ENCODE data around the gene ASB6. TPM values are rescaled to one million over a fixed set of nuclear protein-coding genes. Genes with fewer than 3 reads are reported as not detected.
"Not testable (repeated sequence)": the region's sequence is repeated elsewhere in the genome, so short reads cannot be mapped to it uniquely, and the experiment has no call there.

Gene ASB6
- total RNA-seq, 1 donor from 2014 or later = 9.2 TPM

DNA sequence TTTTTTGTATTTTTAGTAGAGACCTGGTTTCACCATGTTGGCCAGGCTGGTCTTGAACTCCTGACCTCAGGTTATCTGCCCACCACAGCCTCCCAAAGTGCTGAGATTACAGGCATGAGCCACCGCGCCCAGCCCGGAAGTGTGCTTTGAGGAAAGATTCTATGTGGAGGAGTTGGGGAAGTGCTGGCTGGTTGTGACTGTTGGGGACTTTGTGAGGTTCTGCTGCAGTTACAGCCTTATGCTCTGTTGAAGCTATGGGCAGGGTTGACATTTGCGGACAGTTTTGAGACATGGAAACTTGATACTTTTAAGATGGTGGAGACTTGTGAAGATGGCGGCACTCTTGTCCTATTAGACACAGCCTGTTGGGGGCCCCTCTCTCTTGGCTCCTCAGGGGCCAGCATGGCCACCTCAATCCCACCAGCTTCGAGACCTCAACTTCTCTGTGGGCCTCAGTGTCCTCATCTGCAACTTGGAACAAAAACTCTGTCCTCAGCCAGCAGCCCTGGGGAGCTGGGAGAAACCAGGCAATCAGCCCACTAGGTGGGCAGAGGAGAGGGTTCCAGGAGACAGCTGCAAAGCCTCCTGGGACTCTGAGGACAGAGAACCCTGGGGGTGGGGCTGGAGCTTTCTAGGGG, 45.9 kb downstream of the ASB6 start:
- H3K79me2 ChIP-seq (ENCODE audit: low read depth) = no peaks in the 10 kb centered on the region
- Mint-ChIP-seq H3K27me3 (ENCODE audit: insufficient read depth, low read depth) (peaks cover 15% of the 10 kb centered on the region), H3K4me1 (peaks cover 74% of the 10 kb centered on the region), H3K4me3 (peak overlapping the region; percentile 80), H3K27ac (peak overlapping the region; percentile 91), H3K9me3 (no peaks in the 10 kb centered on the region), H3K36me3 (no peaks in the 10 kb centered on the region)
- peaks cover 32% of the 10 kb centered on the region for H3K4me1 ChIP-seq
- H2AFZ ChIP-seq (replicated peaks) = peak overlapping the region; percentile 18
- H4K20me1 ChIP-seq (ENCODE audit: low read depth) = no peaks in the 10 kb centered on the region
- no peaks in the 10 kb centered on the region for H3K36me3 ChIP-seq
- peaks cover 42% of the 10 kb centered on the region for H3F3A ChIP-seq (ENCODE audit: low read depth)
- H3K9me3 ChIP-seq (ENCODE audit: low read depth) = no peaks in the 10 kb centered on the region
- H3K9ac ChIP-seq = no peak overlapping the region
- H3K27me3 ChIP-seq = no peaks in the 10 kb centered on the region
- DNase-seq (ENCODE audit: low spot score) = no peak
- peak overlapping the region; percentile 56 for H3K4me3 ChIP-seq
- no peak for TF ChIP-seq EZH2phosphoT487 (IDR thresholded peaks at IDR 0.05)
- TF ChIP-seq, protein P1, sequence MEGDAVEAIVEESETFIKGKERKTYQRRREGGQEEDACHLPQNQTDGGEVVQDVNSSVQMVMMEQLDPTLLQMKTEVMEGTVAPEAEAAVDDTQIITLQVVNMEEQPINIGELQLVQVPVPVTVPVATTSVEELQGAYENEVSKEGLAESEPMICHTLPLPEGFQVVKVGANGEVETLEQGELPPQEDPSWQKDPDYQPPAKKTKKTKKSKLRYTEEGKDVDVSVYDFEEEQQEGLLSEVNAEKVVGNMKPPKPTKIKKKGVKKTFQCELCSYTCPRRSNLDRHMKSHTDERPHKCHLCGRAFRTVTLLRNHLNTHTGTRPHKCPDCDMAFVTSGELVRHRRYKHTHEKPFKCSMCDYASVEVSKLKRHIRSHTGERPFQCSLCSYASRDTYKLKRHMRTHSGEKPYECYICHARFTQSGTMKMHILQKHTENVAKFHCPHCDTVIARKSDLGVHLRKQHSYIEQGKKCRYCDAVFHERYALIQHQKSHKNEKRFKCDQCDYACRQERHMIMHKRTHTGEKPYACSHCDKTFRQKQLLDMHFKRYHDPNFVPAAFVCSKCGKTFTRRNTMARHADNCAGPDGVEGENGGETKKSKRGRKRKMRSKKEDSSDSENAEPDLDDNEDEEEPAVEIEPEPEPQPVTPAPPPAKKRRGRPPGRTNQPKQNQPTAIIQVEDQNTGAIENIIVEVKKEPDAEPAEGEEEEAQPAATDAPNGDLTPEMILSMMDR (IDR thresholded peaks at IDR 0.05) = no peak
- no peak for TF ChIP-seq EZH2 (IDR thresholded peaks at IDR 0.05)
- H3K4me2 ChIP-seq = peak overlapping the region; percentile 77
- H3K27ac ChIP-seq = no peak overlapping the region

DNA sequence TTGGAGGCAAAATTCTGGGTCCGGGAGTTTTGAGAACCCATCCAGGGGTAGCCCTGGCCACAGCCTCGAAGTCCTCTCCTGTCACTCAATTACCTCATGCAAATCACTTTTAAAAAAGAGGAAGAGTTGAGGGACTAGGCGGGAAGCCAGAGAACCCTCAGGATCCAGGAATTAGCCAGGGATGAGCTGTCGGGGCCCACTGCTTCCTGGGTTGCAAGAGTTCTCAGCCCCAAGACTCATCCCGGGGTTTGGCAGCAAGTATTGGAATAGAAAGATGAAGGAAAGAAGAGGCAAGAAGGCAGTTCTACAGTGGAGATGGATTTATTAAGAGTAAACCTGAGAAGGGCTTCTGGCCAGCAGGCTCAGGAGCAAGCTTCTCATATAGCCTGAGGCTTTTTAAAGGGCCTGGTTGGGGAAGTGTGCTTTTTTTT, 46.6 kb downstream of the ASB6 start:
- Mint-ChIP-seq H3K4me1 (peaks cover 74% of the 10 kb centered on the region), H3K36me3 (no peaks in the 10 kb centered on the region), H3K27ac (no peak overlapping the region), H3K27me3 (ENCODE audit: insufficient read depth, low read depth) (peaks cover 15% of the 10 kb centered on the region), H3K4me3 (no peak overlapping the region), H3K9me3 (no peaks in the 10 kb centered on the region)
- no peaks in the 10 kb centered on the region for H3K36me3 ChIP-seq
- no peaks in the 10 kb centered on the region for H3K27me3 ChIP-seq
- no peak for DNase-seq (ENCODE audit: low spot score)
- no peak overlapping the region for H3K4me3 ChIP-seq
- H3K4me1 ChIP-seq = peaks cover 39% of the 10 kb centered on the region
- H3K9me3 ChIP-seq (ENCODE audit: low read depth) = no peaks in the 10 kb centered on the region
- no peak overlapping the region for H3K27ac ChIP-seq
- H4K20me1 ChIP-seq (ENCODE audit: low read depth) = no peaks in the 10 kb centered on the region
- no peaks in the 10 kb centered on the region for H3K79me2 ChIP-seq (ENCODE audit: low read depth)
- TF ChIP-seq, protein P1 (IDR thresholded peaks at IDR 0.05) = no peak
- TF ChIP-seq EZH2 (IDR thresholded peaks at IDR 0.05) = no peak
- TF ChIP-seq EZH2phosphoT487 (IDR thresholded peaks at IDR 0.05) = no peak
- H3K9ac ChIP-seq = no peak overlapping the region
- no peak overlapping the region for H3K4me2 ChIP-seq
- H3F3A ChIP-seq (ENCODE audit: low read depth) = peaks cover 48% of the 10 kb centered on the region
- no peak overlapping the region for H2AFZ ChIP-seq (replicated peaks)

GRCh38 chr9:129594632-129595031, 47.3 kb downstream of the ASB6 start:
- Histone ChIP-seq H4K20me1 (ENCODE audit: low read depth) (no peaks in the 10 kb centered on the region), H2AFZ (replicated peaks) (no peak overlapping the region), H3K36me3 (no peaks in the 10 kb centered on the region), H3K9me3 (ENCODE audit: low read depth) (no peaks in the 10 kb centered on the region), H3F3A (ENCODE audit: low read depth) (peaks cover 54% of the 10 kb centered on the region), H3K27ac (no peak overlapping the region), H3K4me2 (no peak overlapping the region), H3K27me3 (no peaks in the 10 kb centered on the region), H3K4me1 (peaks cover 46% of the 10 kb centered on the region), H3K9ac (no peak overlapping the region), H3K4me3 (no peak overlapping the region), H3K79me2 (ENCODE audit: low read depth) (no peaks in the 10 kb centered on the region)
- no peak for TF ChIP-seq EZH2 (IDR thresholded peaks at IDR 0.05)
- TF ChIP-seq EZH2phosphoT487 (IDR thresholded peaks at IDR 0.05) = no peak
- TF ChIP-seq, protein P1 (IDR thresholded peaks at IDR 0.05) = no peak
- Mint-ChIP-seq H3K27me3 (ENCODE audit: insufficient read depth, low read depth) (peaks cover 15% of the 10 kb centered on the region), H3K27ac (peak overlapping the region; percentile 3), H3K4me3 (peak overlapping the region; percentile 1), H3K9me3 (no peaks in the 10 kb centered on the region), H3K36me3 (no peaks in the 10 kb centered on the region), H3K4me1 (peaks cover 76% of the 10 kb centered on the region)
- no peak for DNase-seq (ENCODE audit: low spot score)

DNA sequence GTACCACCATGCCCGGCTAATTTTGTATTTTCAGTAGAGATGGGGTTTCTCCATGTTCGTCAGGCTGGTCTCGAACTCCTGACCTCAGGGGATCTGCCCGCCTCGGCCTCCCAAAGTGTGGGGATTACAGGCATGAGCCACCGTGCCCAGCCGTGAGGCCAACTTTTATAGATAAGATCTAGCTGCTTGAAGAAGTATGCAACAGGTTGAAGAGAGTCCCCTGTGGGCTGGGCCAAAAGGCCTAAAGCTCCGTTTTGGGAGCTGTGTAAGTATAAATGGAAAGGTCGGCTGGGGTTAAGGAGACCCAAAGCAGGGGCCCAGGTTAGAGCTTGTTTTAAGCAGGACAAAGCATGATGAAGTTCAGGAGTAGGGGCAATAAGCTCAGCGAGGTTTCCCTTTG, 49.2 kb downstream of the ASB6 start:
- not testable (repeated sequence) for H3K36me3 ChIP-seq; H3K4me3 ChIP-seq; H3K4me2 ChIP-seq; H3K27ac ChIP-seq; H3K9ac ChIP-seq; H3K36me3 Mint-ChIP-seq; H4K20me1 ChIP-seq (ENCODE audit: low read depth); H3K9me3 ChIP-seq (ENCODE audit: low read depth); H3K27me3 ChIP-seq; H3K9me3 Mint-ChIP-seq; H2AFZ ChIP-seq (replicated peaks); H3K79me2 ChIP-seq (ENCODE audit: low read depth); DNase-seq (ENCODE audit: low spot score)
- peak overlapping the region; percentile 13 for H3K27ac Mint-ChIP-seq
- peaks cover 73% of the 10 kb centered on the region for H3K4me1 Mint-ChIP-seq
- H3K4me1 ChIP-seq = peaks cover 41% of the 10 kb centered on the region
- peak overlapping the region; percentile 15 for H3K4me3 Mint-ChIP-seq
- peaks cover 18% of the 10 kb centered on the region for H3K27me3 Mint-ChIP-seq (ENCODE audit: insufficient read depth, low read depth)
- peaks cover 40% of the 10 kb centered on the region for H3F3A ChIP-seq (ENCODE audit: low read depth)

All from neural progenitor cell (in vitro differentiated cells).